A549 (cell line): ENCODE measurements around the gene SND1. TPM values are rescaled to one million over a fixed set of nuclear protein-coding genes. Genes with fewer than 3 reads are reported as not detected.

ENCODE experiments used
- ATAC-seq, 2 experiments: fragments of 200-7000 bp in 1 of 2; fragments of >200 bp in 1 of 2; cut with Nextera tagmentation in 1 of 2; cut with Tn5 transposase in 1 of 2; 3 replicates each; pipeline versions ENCODE4 v1.8.0 to v1.9.1; 2018 to 2020; ENCODE audit warnings: mild to moderate bottlenecking in 1 of 2, moderate library complexity in 1 of 2
- CTCF ChIA-PET: fragments of 300-600 bp; sonication (Branson Sonifier 250); formaldehyde crosslinking; extraction: SDS; loops from one replicate; lab custom pipeline; 2021; ENCODE audit warnings: antibody characterized with exemption, inconsistent platforms; lab: Yijun Ruan, JAX
- POLR2A ChIA-PET: fragments of 350-600 bp; formaldehyde crosslinking; extraction: SDS; loops from one replicate; lab custom pipeline; 2021; ENCODE audit warnings: antibody characterized with exemption, inconsistent platforms; lab: Yijun Ruan, JAX
- DNase-seq, 2 experiments: peaks; one replicate each; pipeline versions ENCODE4 v3.0.0 to v3.0.0-alpha.2; 2011 to 2016; ENCODE audit warnings: low read depth in 1 of 2, low spot score in 1 of 2
- FAIRE-seq: peaks from 2 replicates; lab custom pipeline; 2011; peaks lifted over from hg19 to GRCh38; lab: Jason Lieb, UNC
- H3K27ac ChIP-seq, 2 experiments: fragments of >200 bp; sonication (Bioruptor Twin); formaldehyde crosslinking; 3 replicates each; pipeline ENCODE4 v1.5.1; 2016 to 2017
- H3K4me1 ChIP-seq: fragments of >200 bp; sonication (Bioruptor Twin); formaldehyde crosslinking; 3 replicates; pipeline ENCODE4 v1.6.1; 2016
- H3K4me2 ChIP-seq: fragments of >200 bp; sonication (Bioruptor Twin); formaldehyde crosslinking; 3 replicates; pipeline ENCODE4 v1.6.1; 2016
- H3K4me3 ChIP-seq: fragments of >200 bp; sonication (Bioruptor Twin); formaldehyde crosslinking; 3 replicates; pipeline ENCODE4 v1.5.1; 2016
- H3K9me3 ChIP-seq: fragments of >200 bp; sonication (Bioruptor Twin); formaldehyde crosslinking; 3 replicates; pipeline ENCODE4 v1.6.1; 2016
- BCL3 ChIP-seq: fragments of >200 bp; sonication (Bioruptor Twin); formaldehyde crosslinking; IDR thresholded peaks from 3 replicates; pipeline ENCODE4 v1.6.1; 2016
- CHD4 ChIP-seq: fragments of 200-600 bp; sonication (generic); IDR thresholded peaks from 2 replicates; pipeline ENCODE4 v1.6.1; 2016; ENCODE audit warnings: antibody characterized with exemption, mild to moderate bottlenecking, borderline replicate concordance
- EHMT2 ChIP-seq: fragments of 200-600 bp; sonication (generic); IDR thresholded peaks from 2 replicates; pipeline ENCODE4 v1.6.1; 2016; ENCODE audit warnings: antibody characterized with exemption, low read depth, mild to moderate bottlenecking, moderate library complexity
- FOSB ChIP-seq: fragments of 250-450 bp; sonication (Bioruptor Pico); IDR thresholded peaks from 2 replicates; pipeline ENCODE4 v1.5.0; 2020; ENCODE audit warnings: mild to moderate bottlenecking, moderate library complexity
- FOSL2 ChIP-seq, 2 experiments: fragments of 450-650 bp in 1 of 2; fragments of >200 bp in 1 of 2; sonication (Bioruptor Twin) in 1 of 2; formaldehyde crosslinking; IDR thresholded peaks; 2 replicates each; pipeline versions ENCODE4 v1.5.0 to v1.6.1; 2016 to 2020; ENCODE audit warnings: mild to moderate bottlenecking in 1 of 2, moderate library complexity in 1 of 2
- HMGXB4 ChIP-seq: fragments of 250-450 bp; sonication (Bioruptor Pico); IDR thresholded peaks from 2 replicates; pipeline ENCODE4 v1.5.0; 2021; ENCODE audit warnings: mild to moderate bottlenecking, moderate library complexity, borderline replicate concordance
- HOXB5 ChIP-seq: fragments of 250-450 bp; sonication (Bioruptor Pico); IDR thresholded peaks from 2 replicates; pipeline ENCODE4 v1.5.0; 2020; ENCODE audit warnings: mild to moderate bottlenecking, moderate library complexity
- JUN ChIP-seq, 2 experiments: fragments of >200 bp; sonication (Bioruptor Twin); formaldehyde crosslinking; IDR thresholded peaks; 2 replicates in 1 of 2; 3 replicates in 1 of 2; pipeline ENCODE4 v1.6.1; 2016 to 2017
- KDM1A ChIP-seq: fragments of 200-600 bp; sonication (generic); IDR thresholded peaks from 2 replicates; pipeline ENCODE4 v1.6.1; 2016; ENCODE audit warnings: low read depth, mild to moderate bottlenecking
- NR3C1 ChIP-seq: fragments of >200 bp; sonication (Bioruptor Twin); formaldehyde crosslinking; IDR thresholded peaks from 3 replicates; pipeline ENCODE4 v1.6.1; 2017
- RARB ChIP-seq: fragments of 250-450 bp; sonication (Bioruptor Pico); IDR thresholded peaks from 2 replicates; pipeline ENCODE4 v1.8.0; 2021; ENCODE audit warnings: mild to moderate bottlenecking, moderate library complexity
- REST ChIP-seq: fragments of 200-600 bp; sonication (generic); IDR thresholded peaks from 2 replicates; pipeline ENCODE4 v1.6.1; 2016; ENCODE audit warnings: antibody characterized with exemption, mild to moderate bottlenecking, moderate library complexity
- RFX5 ChIP-seq: fragments of 450-650 bp; IDR thresholded peaks from 2 replicates; pipeline ENCODE4 v1.7.1; 2014; ENCODE audit warnings: antibody characterized with exemption, mild to moderate bottlenecking, moderate library complexity
- RNF2 ChIP-seq: fragments of 200-600 bp; sonication (generic); IDR thresholded peaks from 2 replicates; pipeline ENCODE4 v1.6.1; 2016; ENCODE audit warnings: low read depth, mild to moderate bottlenecking, antibody characterized with exemption, moderate library complexity, borderline replicate concordance
- SREBF2 ChIP-seq: fragments of 450-650 bp; IDR thresholded peaks from 2 replicates; pipeline ENCODE4 v1.6.1; 2014; ENCODE audit warnings: mild to moderate bottlenecking, moderate library complexity
- WGBS: methylation state at CpG from one replicate; pipeline ENCODE4 v1.1.6; 2017; ENCODE audit errors: missing lambda C conversion rate; 5-methylcytosine and 5-hydroxymethylcytosine counted together
- polyA plus RNA-seq, 4 experiments: library from polyadenylated mRNA; depleted of rRNA in 3 of 4; stranded (reverse); fragments of >200 nt; fragmentation: RNase III in 1 of 4; extraction: RNeasy Plus Mini Kit Qiagen cat#74134 plus additional on column Dnase treatment in 1 of 4; gene quantifications; 2 replicates in 3 of 4; 3 replicates in 1 of 4; pipeline ENCODE4 v1.2.3, GENCODE V29; 2011 to 2017

SND1 gene
- polyA plus RNA-seq, 2 of the 4 experiments (the other 2 are of a cell fraction) = 102 to 138 TPM

- TF ChIP-seq RFX5 (no peak), REST (no peak), RNF2 (no peak), HOXB5 (CRISPR knock-in tag) (no peak), EHMT2 (no peak), FOSL2 (IDR thresholded peaks at IDR 0.05) (no peak), FOSL2 (CRISPR knock-in tag; IDR thresholded peaks at IDR 0.05) (no peak), SREBF2 (no peak), NR3C1 (no peak)
- TF ChIP-seq, all 56 proteins: peak for 0
- CTCF ChIA-PET = interaction anchor here (0.6 to 1.0 kb wide), 2 partner anchors 28 to 496 kb away, joined by 3 read pairs; no protein-coding TSS in a partner anchor
- FAIRE-seq = no peak
- Histone ChIP-seq H3K4me3 (no peak overlapping the region), H3K4me1 (peaks cover 9% of the 10 kb centered on the region), H3K27ac (no peak overlapping the region), H3K4me2 (no peak overlapping the region), H3K9me3 (no peaks in the 10 kb centered on the region)
- no peak for DNase-seq
- POLR2A ChIA-PET = no interaction called here
- WGBS = 96% methylated on average over 3 of the region's 3 CpGs
- no peak for ATAC-seq
These were observed 113.2 kb downstream of the SND1 start for GRCh38 chr7:127765150-127765549.

GRCh38 chr7:127766831-127767459, 115.0 kb downstream of the SND1 start:
- no peak overlapping the region for H3K27ac ChIP-seq
- no peak for ATAC-seq
- H3K4me1 ChIP-seq = no peaks in the 10 kb centered on the region
- H3K4me3 ChIP-seq = no peak overlapping the region
- no peaks in the 10 kb centered on the region for H3K9me3 ChIP-seq
- FAIRE-seq = no peak
- POLR2A ChIA-PET = no interaction called here
- no peak overlapping the region for H3K4me2 ChIP-seq
- DNase-seq = no peak
- CTCF ChIA-PET = no interaction called here
- WGBS = 86% methylated on average over 4 of the region's 4 CpGs
- TF ChIP-seq HMGXB4 (CRISPR knock-in tag) = no peak
- TF ChIP-seq, all 56 proteins: peak for 0

- POLR2A ChIA-PET = interaction anchor here (0.9 kb wide), 1 partner anchor 183 kb away, joined by 3 read pairs; no protein-coding TSS in a partner anchor
- FAIRE-seq (no peak), ATAC-seq (no peak), DNase-seq (no peak)
- Histone ChIP-seq H3K4me2 (no peak overlapping the region), H3K27ac (no peak overlapping the region), H3K4me3 (no peak overlapping the region), H3K4me1 (no peaks in the 10 kb centered on the region), H3K9me3 (no peaks in the 10 kb centered on the region)
- TF ChIP-seq CHD4 (no peak), RFX5 (no peak), FOSB (no peak), JUN (IDR thresholded peaks at IDR 0.05) (no peak), REST (no peak), FOSL2 (IDR thresholded peaks at IDR 0.05) (no peak), FOSL2 (CRISPR knock-in tag; IDR thresholded peaks at IDR 0.05) (no peak), BCL3 (no peak), KDM1A (no peak), RARB (no peak)
- 88% methylated on average over 2 of the region's 2 CpGs for WGBS
- CTCF ChIA-PET = no interaction called here
These were observed 116.2 kb downstream of the SND1 start for GRCh38 chr7:127768241-127768640.
